IgD-negative memory B cell (primary cell): ENCODE results near the gene PSTPIP2. TPM values are rescaled to one million over a fixed set of nuclear protein-coding genes. Genes with fewer than 3 reads are reported as not detected.

ENCODE experiments used
- polyA plus RNA-seq: library from polyadenylated mRNA; unstranded; fragments of 300-500 nt; fragmentation: Illumina TruSeq; gene quantifications from one replicate; pipeline ENCODE4 v1.2.3, GENCODE V29; 2021

PSTPIP2 gene
- polyA plus RNA-seq, 1 donor from 2014 or later: 1.1 TPM

Other genes with a start within 250 kb of the PSTPIP2 start
- not detected for gene SIGLEC15, start 246.6 kb downstream of the PSTPIP2 start, polyA plus RNA-seq
- gene EPG5, start 104.9 kb downstream of the PSTPIP2 start, polyA plus RNA-seq: 2.9 TPM
- gene ATP5F1A, start 26.0 kb upstream of the PSTPIP2 start, polyA plus RNA-seq: 418 TPM
- gene HAUS1, start 32.1 kb upstream of the PSTPIP2 start, polyA plus RNA-seq: 56.9 TPM